H1 (cell line): ENCODE results near the gene INTS6. TPM values are rescaled to one million over a fixed set of nuclear protein-coding genes. Genes with fewer than 3 reads are reported as not detected.
A peak's percentile ranks its signal among the peaks of the same experiment; 100 is the strongest.

ENCODE experiments used
- CTCF ChIA-PET: fragments of 300-600 bp; sonication (Branson Sonifier 250); formaldehyde crosslinking; loops from one replicate; lab custom pipeline; 2021; ENCODE audit not compliant: partially characterized antibody; lab: Charles Lee
- POLR2A ChIA-PET: fragments of 300-600 bp; sonication (Branson Sonifier 250); formaldehyde crosslinking; loops from one replicate; lab custom pipeline; 2021; ENCODE audit warnings: inconsistent platforms; ENCODE audit not compliant: partially characterized antibody; lab: Charles Lee
- DNase-seq, 2 experiments: peaks; one replicate each; pipeline versions ENCODE4 v3.0.0 to v3.0.0-alpha.2; 2010 to 2022; ENCODE audit warnings: low spot score in 2 of 2, low read depth in 1 of 2, mixed read lengths in 1 of 2
- FAIRE-seq: peaks from 2 replicates; lab custom pipeline; 2011; peaks lifted over from hg19 to GRCh38; lab: Jason Lieb, UNC
- H2AFZ ChIP-seq: 2 replicates; pipeline ENCODE4 v1.8.1; 2012; ENCODE audit warnings: low read length, inconsistent platforms
- H2AK5ac ChIP-seq: 2 replicates; pipeline ENCODE4 v1.6.1; 2013; ENCODE audit warnings: low read depth, low read length
- H2BK120ac ChIP-seq: replicated peaks from 2 replicates; pipeline ENCODE3; 2013; ENCODE audit warnings: low read depth, low read length, inconsistent platforms
- H2BK12ac ChIP-seq: 2 replicates; pipeline ENCODE4 v1.6.1; 2013; ENCODE audit warnings: low read depth, low read length
- H2BK15ac ChIP-seq: 2 replicates; pipeline ENCODE4 v1.6.1; 2013; ENCODE audit warnings: low read length
- H2BK20ac ChIP-seq: 2 replicates; pipeline ENCODE4 v1.6.1; 2013; ENCODE audit warnings: low read length
- H2BK5ac ChIP-seq: 2 replicates; pipeline ENCODE4 v1.6.1; 2013; ENCODE audit warnings: low read depth, low read length
- H3K14ac ChIP-seq: 2 replicates; pipeline ENCODE4 v1.6.1; 2013; ENCODE audit warnings: inconsistent platforms; ENCODE audit not compliant: insufficient read length
- H3K18ac ChIP-seq: 2 replicates; pipeline ENCODE4 v1.6.1; 2013; ENCODE audit warnings: low read length; ENCODE audit errors: extremely low read depth
- H3K23ac ChIP-seq: 2 replicates; pipeline ENCODE4 v1.6.1; 2013; ENCODE audit warnings: inconsistent platforms; ENCODE audit not compliant: insufficient read length
- H3K23me2 ChIP-seq: 2 replicates; pipeline ENCODE4 v1.6.1; 2013; ENCODE audit warnings: low read depth, low read length
- H3K27ac ChIP-seq: 2 replicates; pipeline ENCODE4 v1.6.1; 2011; ENCODE audit warnings: low read depth, low read length, inconsistent platforms
- H3K27me3 ChIP-seq, 4 experiments: replicated peaks in 1 of 4; 1 replicate in 1 of 4; 2 replicates in 3 of 4; pipeline versions ENCODE4 v1.6.1 to v1.8.1; 2011 to 2013; ENCODE audit warnings: low read length in 3 of 4, mild to moderate bottlenecking in 3 of 4, inconsistent platforms in 2 of 4, mixed read lengths in 2 of 4, moderate library complexity in 1 of 4; ENCODE audit not compliant: control insufficient read depth in 3 of 4, insufficient read depth in 3 of 4; ENCODE audit errors: extremely low read depth in 1 of 4
- H3K36me3 ChIP-seq, 4 experiments: 2 replicates each; pipeline versions ENCODE4 v1.6.1 to v1.8.1; 2011 to 2013; ENCODE audit warnings: mild to moderate bottlenecking in 4 of 4, low read length in 3 of 4, moderate library complexity in 2 of 4, control low read depth in 1 of 4, inconsistent platforms in 1 of 4; ENCODE audit not compliant: insufficient read depth in 4 of 4, control insufficient read depth in 2 of 4
- H3K4ac ChIP-seq: replicated peaks from 2 replicates; pipeline ENCODE3; 2013; ENCODE audit warnings: low read length, low read depth, mixed read lengths, inconsistent platforms; ENCODE audit not compliant: insufficient read length
- H3K4me1 ChIP-seq, 4 experiments: replicated peaks in 1 of 4; 1 replicate in 1 of 4; 2 replicates in 3 of 4; pipeline versions ENCODE4 v1.6.1 to v1.8.1; 2011 to 2013; ENCODE audit warnings: low read length in 3 of 4, inconsistent platforms in 2 of 4, mixed read lengths in 1 of 4; ENCODE audit not compliant: insufficient read depth in 4 of 4, control insufficient read depth in 3 of 4
- H3K4me2 ChIP-seq, 2 experiments: 2 replicates each; pipeline versions ENCODE4 v1.6.1 to v1.8.1; 2011 to 2013; ENCODE audit warnings: low read depth in 2 of 2, low read length in 2 of 2, control low read depth in 1 of 2, inconsistent platforms in 1 of 2, mild to moderate bottlenecking in 1 of 2; ENCODE audit not compliant: insufficient read depth in 1 of 2
- H3K4me3 ChIP-seq, 4 experiments: fragments of 200-600, 300-600 bp in 1 of 4; sonication (generic), shearing (Covaris generic), sonication (Bioruptor Twin) in 1 of 4; 2 replicates each; pipeline versions ENCODE4 v1.5.1 to v1.8.1; 2011 to 2016; ENCODE audit warnings: low read length in 4 of 4, low read depth in 3 of 4, control low read depth in 2 of 4, inconsistent platforms in 2 of 4, mild to moderate bottlenecking in 2 of 4, mixed read lengths in 1 of 4, moderate library complexity in 1 of 4; ENCODE audit not compliant: insufficient read depth in 2 of 4; ENCODE audit errors: extremely low read depth in 1 of 4
- H3K56ac ChIP-seq: replicated peaks from 2 replicates; pipeline ENCODE3; 2013; ENCODE audit warnings: low read depth, mild to moderate bottlenecking, mixed read lengths, low read length, inconsistent platforms; ENCODE audit not compliant: insufficient read length
- H3K79me1 ChIP-seq: 2 replicates; pipeline ENCODE4 v1.6.1; 2013; ENCODE audit warnings: low read depth, low read length, control low read depth
- H3K79me2 ChIP-seq, 2 experiments: 2 replicates each; pipeline versions ENCODE4 v1.6.1 to v1.8.1; 2012 to 2013; ENCODE audit warnings: low read length in 2 of 2, mild to moderate bottlenecking in 2 of 2, inconsistent platforms in 1 of 2; ENCODE audit not compliant: insufficient read depth in 2 of 2, control insufficient read depth in 1 of 2
- H3K9ac ChIP-seq, 4 experiments: replicated peaks in 1 of 4; 1 replicate in 1 of 4; 2 replicates in 3 of 4; pipeline versions ENCODE4 v1.6.1 to v1.8.1; 2011 to 2013; ENCODE audit warnings: low read depth in 3 of 4, low read length in 3 of 4, control low read depth in 2 of 4, mild to moderate bottlenecking in 2 of 4, moderate library complexity in 2 of 4, inconsistent platforms in 1 of 4; ENCODE audit errors: extremely low read depth in 1 of 4
- H3K9me3 ChIP-seq, 2 experiments: 2 replicates each; pipeline versions ENCODE4 v1.6.1 to v1.8.1; 2012 to 2013; ENCODE audit warnings: mild to moderate bottlenecking in 2 of 2, moderate library complexity in 2 of 2, control low read depth in 1 of 2, inconsistent platforms in 1 of 2, low read depth in 1 of 2, low read length in 1 of 2, mixed read lengths in 1 of 2; ENCODE audit not compliant: insufficient read depth in 2 of 2
- H4K20me1 ChIP-seq, 2 experiments: replicated peaks in 1 of 2; 2 replicates each; pipeline versions ENCODE3 to v1.8.1; 2011 to 2013; ENCODE audit warnings: inconsistent platforms in 2 of 2, low read length in 2 of 2, mild to moderate bottlenecking in 1 of 2; ENCODE audit not compliant: insufficient read depth in 2 of 2, control insufficient read depth in 1 of 2
- H4K5ac ChIP-seq: 2 replicates; pipeline ENCODE4 v1.6.1; 2013; ENCODE audit warnings: low read length, low read depth, mixed read lengths, inconsistent platforms; ENCODE audit not compliant: insufficient read length
- H4K8ac ChIP-seq: 2 replicates; pipeline ENCODE4 v1.8.0; 2013; ENCODE audit warnings: mild to moderate bottlenecking, moderate library complexity, low read length, inconsistent platforms; ENCODE audit not compliant: insufficient read depth; ENCODE audit errors: extremely low read depth
- H4K91ac ChIP-seq: replicated peaks from 2 replicates; pipeline ENCODE3; 2013; ENCODE audit warnings: low read length, mixed read lengths, inconsistent platforms; ENCODE audit not compliant: insufficient read length
- CBX5 ChIP-seq: fragments of 300-800, 300-1000 bp; sonication (generic); IDR thresholded peaks from 2 replicates; pipeline ENCODE4 v1.7.1; 2016; ENCODE audit warnings: antibody characterized with exemption, low read length, low read depth
- CTBP2 ChIP-seq: IDR thresholded peaks from 2 replicates; pipeline ENCODE4 v1.7.0; 2011; ENCODE audit warnings: borderline replicate concordance, mild to moderate bottlenecking, moderate library complexity, mixed read lengths, low read length; ENCODE audit not compliant: insufficient read depth, insufficient read length
- E2F6 ChIP-seq: IDR thresholded peaks from 2 replicates; pipeline ENCODE4 v1.6.1; 2012; ENCODE audit warnings: inconsistent platforms
- GTF2F1 ChIP-seq: IDR thresholded peaks from 2 replicates; pipeline ENCODE4 v1.6.1; 2012; ENCODE audit warnings: low read depth, low read length, improper control_type of control experiment, borderline replicate concordance
- NANOG ChIP-seq: IDR thresholded peaks from 2 replicates; pipeline ENCODE4 v1.6.1; 2011; ENCODE audit warnings: low read length, low read depth, mild to moderate bottlenecking, inconsistent platforms; ENCODE audit not compliant: insufficient read depth, poor library complexity, severe bottlenecking
- RFX5 ChIP-seq: IDR thresholded peaks from 2 replicates; pipeline ENCODE4 v1.6.1; 2011; ENCODE audit warnings: low read depth, low read length, improper control_type of control experiment, borderline replicate concordance
- SIX5 ChIP-seq: IDR thresholded peaks from 2 replicates; pipeline ENCODE4 v1.6.1; 2011; ENCODE audit warnings: mild to moderate bottlenecking, low read depth, low read length
- USF2 ChIP-seq: IDR thresholded peaks from 2 replicates; pipeline ENCODE4 v1.6.1; 2011; ENCODE audit warnings: low read length, improper control_type of control experiment
- WGBS, 2 experiments: shearing (Covaris generic) in 1 of 2; methylation state at CpG; one replicate each; pipeline versions ENCODE4 v1.1.6 to v1.1.7; 2013 to 2015; ENCODE audit warnings: low lambda C conversion rate in 2 of 2, mixed read lengths in 2 of 2, inconsistent platforms in 1 of 2, low coverage in 1 of 2, missing lambda C conversion rate in 1 of 2; ENCODE audit not compliant: insufficient replicate concordance in 2 of 2, insufficient coverage in 1 of 2, insufficient read length in 1 of 2; ENCODE audit errors: extremely low coverage in 1 of 2, missing lambda C conversion rate in 1 of 2; 5-methylcytosine and 5-hydroxymethylcytosine counted together
- polyA plus RNA-seq, 7 experiments: library from polyadenylated mRNA; depleted of rRNA in 3 of 7; stranded (reverse) in 5 of 7; unstranded in 2 of 7; fragments of >200 nt in 5 of 7; fragments of 200-250 nt in 2 of 7; gene quantifications; 1 replicate in 5 of 7; 2 replicates in 1 of 7; 4 replicates in 1 of 7; pipeline versions ENCODE4 v1.2.1 to v1.2.3, GENCODE V29; 2011 to 2013; ENCODE audit warnings: missing spikeins in 2 of 7, mixed read lengths in 2 of 7
- total RNA-seq: library from RNA; stranded (reverse); fragmentation: NEBNext Ultra II Directional; extraction: Animal tissue kit (Norgen Biotek cat#: 25700); gene quantifications from 2 replicates; pipeline ENCODE4 v1.2.1, GENCODE V29; 2021

The INTS6 gene
- total and polyA plus RNA-seq, 2 of the 8 experiments (the other 6 are each of a cell fraction or from before 2014, with no cell fraction given): 12.6 to 42.8 TPM

DNA sequence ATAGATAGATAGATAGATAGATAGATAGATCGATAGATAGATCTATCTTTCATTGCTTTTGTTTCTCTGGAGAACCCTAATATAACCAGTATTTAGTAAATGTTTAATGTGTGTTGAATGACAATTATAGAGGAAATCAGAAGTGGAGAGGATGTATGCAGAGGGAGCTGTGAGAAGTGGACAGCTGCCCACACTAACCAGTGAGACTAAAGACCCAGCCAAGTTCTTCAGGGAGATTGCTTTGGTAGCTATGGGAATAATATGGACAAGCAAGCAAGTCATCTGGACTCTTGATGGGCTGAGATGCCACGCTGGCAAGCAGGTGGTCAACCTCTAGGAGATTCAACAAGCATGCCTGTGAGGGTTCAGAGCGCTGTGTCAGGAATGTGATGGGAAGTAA is 14.9 kb upstream of the INTS6 start:
- no peaks in the 10 kb centered on the region for H3K4me1 ChIP-seq
- no peak overlapping the region for H3K23ac ChIP-seq
- ChIA-PET CTCF (no interaction called here), POLR2A (interaction anchor here (1.1 to 1.7 kb wide), 3 partner anchors 8 to 14 kb away, joined by 3 to 5 read pairs (median 4); no protein-coding TSS in a partner anchor)
- no peak overlapping the region for H3K14ac ChIP-seq
- H3K4ac ChIP-seq: no peak overlapping the region
- H3K4me2 ChIP-seq: no peak overlapping the region
- H4K91ac ChIP-seq: no peak overlapping the region
- no peak overlapping the region for H2BK120ac ChIP-seq
- H2BK5ac ChIP-seq: no peak overlapping the region
- no peak overlapping the region for H2BK20ac ChIP-seq
- no peaks in the 10 kb centered on the region for H3K27me3 ChIP-seq
- H3K79me1 ChIP-seq: no peaks in the 10 kb centered on the region
- no peak overlapping the region for H2BK12ac ChIP-seq
- H4K8ac ChIP-seq: no peak overlapping the region
- H3K23me2 ChIP-seq: no peaks in the 10 kb centered on the region
- H3K18ac ChIP-seq: no peak overlapping the region
- H4K5ac ChIP-seq: no peak overlapping the region
- no peak overlapping the region for H3K4me3 ChIP-seq
- H2BK15ac ChIP-seq: no peak overlapping the region
- H2AK5ac ChIP-seq: 0 out of 2 replicates have a peak overlapping the region, but pooled peaks have one; percentile 5
- no peaks in the 10 kb centered on the region for H4K20me1 ChIP-seq
- no peaks in the 10 kb centered on the region for H3K9me3 ChIP-seq
- H3K79me2 ChIP-seq: no peaks in the 10 kb centered on the region
- 87% methylated on average over 3 of the region's 3 CpGs; no CpG with 5 or more reads in 1 of the 2 experiments for WGBS, 2 experiments
- no peak overlapping the region for H3K27ac ChIP-seq
- FAIRE-seq (no peak), DNase-seq (no peak)
- H3K56ac ChIP-seq: no peak overlapping the region
- H2AFZ ChIP-seq: no peak overlapping the region
- TF ChIP-seq GTF2F1: no peak
- no peak for TF ChIP-seq E2F6
- TF ChIP-seq SIX5: no peak
- no peak for TF ChIP-seq USF2
- no peak for TF ChIP-seq RFX5
- TF ChIP-seq CTBP2: no peak
- no peak for TF ChIP-seq CBX5
- no peak for TF ChIP-seq NANOG
- H3K36me3 ChIP-seq: no peaks in the 10 kb centered on the region
- H3K9ac ChIP-seq: no peak overlapping the region
